Brain microvascular endothelial cell (primary cell): ENCODE measurements around the gene EDARADD.
"Not testable (repeated sequence)": the region's sequence is repeated elsewhere in the genome, so short reads cannot be mapped to it uniquely, and the experiment has no call there.

Experiments used
- DNase-seq: peaks from one replicate; pipeline ENCODE4 v3.0.0-alpha.2; 2020
- H3K27ac ChIP-seq: fragments of 250-450 bp; sonication (Bioruptor Pico); 2 replicates; pipeline ENCODE4 v1.5.1; 2020; ENCODE audit warnings: mild to moderate bottlenecking, moderate library complexity
- H3K27me3 ChIP-seq: fragments of 250-450 bp; sonication (Bioruptor Pico); replicated peaks from 2 replicates; pipeline ENCODE4 v1.5.1; 2020; ENCODE audit warnings: mild to moderate bottlenecking
- H3K36me3 ChIP-seq: fragments of 250-450 bp; sonication (Bioruptor Pico); replicated peaks from 2 replicates; pipeline ENCODE4 v1.5.1; 2020; ENCODE audit warnings: mild to moderate bottlenecking
- H3K4me3 ChIP-seq: 2 replicates; pipeline ENCODE4 v1.5.1; 2011; ENCODE audit warnings: low read depth, mild to moderate bottlenecking, control low read depth, low read length, moderate library complexity
- CTCF ChIP-seq: IDR thresholded peaks from 2 replicates; pipeline ENCODE4 v1.5.1; 2011; ENCODE audit warnings: low read depth, mild to moderate bottlenecking, moderate library complexity, low read length, control low read depth, inconsistent platforms; ENCODE audit errors: missing control alignments
- in situ Hi-C: cut with HindIII; loops from 2 replicates; pipeline ENCODE4 v1.10.0; 2017; ENCODE audit warnings: low sequenced_read_pairs, low pct_ligation_motif_present

Gene EDARADD

DNA sequence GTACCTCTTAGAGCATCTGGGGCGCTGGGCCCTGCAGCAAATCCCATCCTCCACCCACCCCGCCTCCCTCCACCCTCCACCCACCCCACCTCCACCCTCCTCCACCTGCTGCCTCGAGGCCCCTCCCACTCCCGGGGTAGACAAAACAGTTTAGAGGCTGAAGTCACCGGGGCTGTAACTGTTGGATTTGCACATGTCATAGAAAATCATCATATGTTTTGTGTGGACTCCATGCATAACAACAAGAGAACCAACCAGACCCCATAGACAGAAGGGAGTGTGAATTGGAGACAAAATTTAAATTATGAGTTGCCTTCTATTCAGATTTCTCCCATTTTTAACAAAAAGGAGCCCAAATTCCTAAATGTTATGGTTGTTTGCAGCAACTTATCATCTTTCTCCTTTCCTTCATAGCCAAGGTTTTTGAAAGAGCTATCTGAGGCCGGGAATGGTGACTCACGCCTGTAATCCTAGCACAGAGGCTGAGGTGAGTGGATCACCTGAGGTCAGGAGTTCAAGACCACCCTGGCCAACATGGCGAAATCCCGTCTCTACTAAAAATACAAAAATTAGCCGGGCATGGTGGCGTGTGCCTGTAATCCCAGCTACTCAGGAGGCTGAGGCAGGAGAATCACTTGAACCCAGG is 101.5 kb downstream of the EDARADD start:
- no peak for DNase-seq
- in situ Hi-C loops, result loop anchor here (25.0 kb wide), 1 partner anchor 383 kb away; no protein-coding TSS in a partner anchor
- Histone ChIP-seq H3K27ac (no peak overlapping the region), H3K27me3 (no peaks in the 10 kb centered on the region), H3K36me3 (no peaks in the 10 kb centered on the region), H3K4me3 (no peak overlapping the region)
- no peak for TF ChIP-seq CTCF

DNA sequence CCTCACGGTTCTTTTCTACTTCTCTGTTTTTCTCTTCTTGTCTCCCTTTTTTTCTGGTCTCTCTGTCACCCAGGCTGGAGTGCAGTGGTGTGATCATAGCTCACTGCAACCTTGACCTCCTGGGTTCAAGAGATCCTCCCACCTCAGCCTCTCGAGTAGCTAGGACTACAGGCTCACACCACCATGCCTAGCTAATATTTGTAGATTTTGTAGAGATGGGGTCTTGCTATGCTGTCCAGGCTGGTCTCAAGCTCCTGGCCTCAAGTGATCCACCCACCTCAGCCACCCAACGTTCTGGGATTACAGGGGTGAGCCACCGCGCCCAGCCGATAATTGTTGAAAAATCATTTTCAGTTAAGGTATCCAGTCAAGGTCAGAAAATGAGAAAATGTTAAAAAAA is 103.8 kb downstream of the EDARADD start:
- TF ChIP-seq CTCF, result no peak
- no peaks in the 10 kb centered on the region for H3K36me3 ChIP-seq
- in situ Hi-C loops, result loop anchor here (25.0 kb wide), 1 partner anchor 386 kb away; no protein-coding TSS in a partner anchor
- H3K4me3 ChIP-seq, result no peak overlapping the region
- no peak for DNase-seq
- no peaks in the 10 kb centered on the region for H3K27me3 ChIP-seq
- no peak overlapping the region for H3K27ac ChIP-seq

GRCh38 chr1:236501093-236501492 is 107.0 kb downstream of the EDARADD start:
- Histone ChIP-seq H3K27me3 (no peaks in the 10 kb centered on the region), H3K36me3 (no peaks in the 10 kb centered on the region), H3K27ac (no peak overlapping the region), H3K4me3 (no peak overlapping the region)
- no peak for TF ChIP-seq CTCF
- DNase-seq, result no peak
- in situ Hi-C loops, result no loop called here

DNA sequence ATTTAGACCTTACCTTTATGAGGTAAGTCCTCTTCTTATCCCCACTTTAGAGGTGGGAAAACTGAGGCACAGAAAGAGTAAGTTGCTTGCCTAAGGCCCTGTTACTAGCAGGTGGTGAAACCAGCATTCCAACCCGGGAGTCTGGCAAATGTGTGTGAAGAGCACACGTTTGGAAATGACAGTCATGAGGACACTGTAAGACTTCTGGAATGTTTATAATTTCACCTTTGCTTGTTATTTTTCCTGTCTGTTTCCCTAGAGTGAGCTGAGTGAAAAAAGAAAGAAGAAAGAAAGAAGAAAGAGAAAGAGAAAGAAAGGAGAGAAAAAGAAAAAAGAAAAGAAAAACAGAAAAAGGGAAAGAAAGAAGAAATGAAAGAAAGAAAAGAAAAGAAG is 108.5 kb downstream of the EDARADD start:
- TF ChIP-seq CTCF, result no peak
- Histone ChIP-seq H3K27ac (peak overlapping the region; percentile 57), H3K36me3 (no peaks in the 10 kb centered on the region), H3K27me3 (no peaks in the 10 kb centered on the region), H3K4me3 (no peak overlapping the region)
- in situ Hi-C loops, result no loop called here
- peak; percentile 22 for DNase-seq

DNA sequence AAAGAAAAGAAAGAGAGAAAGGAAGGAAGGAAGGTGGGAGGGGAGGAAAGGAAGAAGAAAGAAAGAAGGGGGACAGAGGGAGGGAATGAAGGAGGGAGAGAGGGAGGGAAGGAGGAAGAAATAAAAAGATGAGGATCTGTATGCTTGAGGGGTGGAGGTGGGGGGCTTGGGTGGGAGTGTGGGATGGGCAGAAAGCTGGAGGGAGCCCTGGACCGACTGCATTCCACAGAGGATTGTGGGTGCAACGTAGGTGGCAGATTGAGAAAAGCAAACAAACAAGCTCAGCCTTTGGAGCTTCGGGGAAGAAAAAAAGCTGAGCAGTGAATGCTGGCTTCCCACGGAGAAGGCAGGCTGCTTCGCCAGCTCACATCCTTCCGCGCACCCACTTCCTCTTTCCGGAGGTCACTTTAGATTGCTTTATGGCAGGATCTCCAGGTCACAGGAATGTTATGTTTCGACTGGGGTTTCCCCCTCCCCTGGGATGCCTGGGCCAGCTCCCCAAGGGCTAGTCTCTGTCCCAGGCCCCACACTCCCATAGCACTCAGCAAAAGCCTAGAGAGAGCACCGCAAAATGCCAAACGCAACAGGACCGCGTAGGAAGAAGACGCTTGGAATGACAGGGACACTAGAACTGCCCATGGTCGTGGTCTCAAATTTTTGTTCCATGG is 109.0 kb downstream of the EDARADD start:
- peak; percentile 84 for DNase-seq
- TF ChIP-seq CTCF, result no peak
- in situ Hi-C loops, result no loop called here
- Histone ChIP-seq H3K27me3 (no peaks in the 10 kb centered on the region), H3K27ac (peak overlapping the region; percentile 57), H3K4me3 (peak overlapping the region; percentile 37), H3K36me3 (no peaks in the 10 kb centered on the region)

DNA sequence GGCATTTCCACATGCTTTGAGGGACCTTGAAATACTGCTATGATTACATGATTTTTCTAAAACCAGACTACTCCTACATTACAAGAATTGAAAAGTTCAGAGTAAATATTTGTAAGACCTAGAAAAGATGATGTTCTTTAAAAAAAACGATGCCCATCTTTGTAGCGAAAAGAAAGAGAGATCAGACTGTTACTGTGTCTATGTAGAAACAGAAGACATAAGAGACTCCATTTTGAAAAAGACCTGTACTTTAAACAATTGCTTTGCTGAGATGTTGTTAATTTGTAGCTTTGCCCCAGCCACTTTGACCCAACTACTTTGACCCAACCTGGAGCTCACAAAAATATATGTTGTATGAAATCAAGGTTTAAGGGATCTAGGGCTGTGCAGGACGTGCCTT is 110.3 kb downstream of the EDARADD start:
- H3K27me3 ChIP-seq, H3K27ac ChIP-seq, H3K4me3 ChIP-seq, H3K36me3 ChIP-seq, in situ Hi-C loops, DNase-seq: not testable (repeated sequence)
